ENCODE results near the gene ANXA11. TPM values are rescaled to one million over a fixed set of nuclear protein-coding genes. Genes with fewer than 3 reads are reported as not detected.
A peak's percentile ranks its signal among the peaks of the same experiment; 100 is the strongest.
"Not testable (repeated sequence)": the region's sequence is repeated elsewhere in the genome, so short reads cannot be mapped to it uniquely, and the experiment has no call there.

The ANXA11 gene
- total RNA-seq, 1 donor from 2014 or later = 261 TPM

- ATAC-seq = peak; percentile 82
Observed at GRCh38 chr10:80165173-80165572, 40.2 kb downstream of the ANXA11 start.

- ATAC-seq = peak; percentile 75
Observed at GRCh38 chr10:80164596-80164995, 40.7 kb downstream of the ANXA11 start.

DNA sequence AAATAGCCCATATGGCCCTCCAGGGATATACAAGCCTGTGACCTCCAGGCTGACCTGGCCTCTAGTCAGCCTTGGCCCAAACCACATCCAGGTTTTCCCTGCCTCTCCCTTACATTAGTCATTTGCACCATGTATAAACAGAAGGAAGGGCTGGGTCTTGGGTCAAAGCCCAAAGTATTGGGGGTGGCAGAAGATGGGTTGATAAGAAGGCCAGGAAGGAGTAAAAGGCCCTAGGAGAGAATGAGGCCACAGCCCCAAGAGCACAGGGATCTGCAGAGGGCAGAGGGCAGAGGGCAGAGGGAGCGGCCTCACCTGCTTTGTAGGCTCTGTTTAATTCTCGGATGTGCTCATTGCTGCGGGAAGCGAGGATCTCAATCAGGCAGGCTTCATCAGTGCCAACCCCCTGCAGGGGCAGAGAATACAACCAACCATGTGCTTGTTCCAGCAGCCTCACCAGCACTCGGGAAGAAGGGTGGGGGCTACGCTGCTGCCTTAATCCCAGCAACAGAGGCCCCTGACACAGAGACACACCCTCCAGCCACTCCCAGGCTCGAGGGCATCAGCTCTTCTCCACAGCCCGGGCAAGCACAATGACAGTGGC, 41.5 kb downstream of the ANXA11 start:
- ATAC-seq = peak; percentile 60

- ATAC-seq = no peak
Observed at GRCh38 chr10:80161321-80162083, 43.8 kb downstream of the ANXA11 start.

GRCh38 chr10:80160361-80161320, 44.7 kb downstream of the ANXA11 start:
- ATAC-seq = no peak

DNA sequence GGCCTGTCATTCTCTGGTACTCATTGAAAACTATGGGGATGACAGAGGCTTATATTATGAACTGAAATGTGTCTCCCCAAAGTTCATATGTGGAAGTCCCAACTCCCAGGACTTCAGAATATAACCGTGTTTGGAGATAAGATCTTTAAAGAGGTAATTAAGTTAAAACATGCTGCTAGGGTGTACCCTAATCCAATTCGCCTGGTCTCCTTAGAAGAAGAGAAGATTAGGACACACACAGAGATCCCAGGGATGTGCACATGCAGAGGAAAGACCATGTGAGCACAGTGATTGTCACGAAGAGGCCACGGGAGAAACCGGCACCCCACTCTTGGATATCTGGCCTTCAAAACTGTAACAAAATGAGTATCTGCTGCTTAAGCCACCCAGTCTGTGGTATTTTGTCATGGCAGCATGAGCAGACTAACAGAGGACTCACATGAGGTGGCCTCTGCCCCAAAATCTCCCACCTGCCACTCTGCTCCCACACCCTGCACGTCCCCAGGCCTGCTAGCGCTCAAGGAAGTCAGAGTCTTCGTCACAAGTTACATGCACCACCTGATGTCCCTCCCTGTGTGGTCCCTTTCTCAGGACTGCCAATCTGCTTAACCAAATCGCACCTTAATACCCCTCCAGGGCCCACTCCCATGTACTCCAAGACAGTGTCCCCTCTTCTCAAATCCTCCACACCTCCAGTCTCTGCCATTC, 46.0 kb downstream of the ANXA11 start:
- no peak for ATAC-seq

DNA sequence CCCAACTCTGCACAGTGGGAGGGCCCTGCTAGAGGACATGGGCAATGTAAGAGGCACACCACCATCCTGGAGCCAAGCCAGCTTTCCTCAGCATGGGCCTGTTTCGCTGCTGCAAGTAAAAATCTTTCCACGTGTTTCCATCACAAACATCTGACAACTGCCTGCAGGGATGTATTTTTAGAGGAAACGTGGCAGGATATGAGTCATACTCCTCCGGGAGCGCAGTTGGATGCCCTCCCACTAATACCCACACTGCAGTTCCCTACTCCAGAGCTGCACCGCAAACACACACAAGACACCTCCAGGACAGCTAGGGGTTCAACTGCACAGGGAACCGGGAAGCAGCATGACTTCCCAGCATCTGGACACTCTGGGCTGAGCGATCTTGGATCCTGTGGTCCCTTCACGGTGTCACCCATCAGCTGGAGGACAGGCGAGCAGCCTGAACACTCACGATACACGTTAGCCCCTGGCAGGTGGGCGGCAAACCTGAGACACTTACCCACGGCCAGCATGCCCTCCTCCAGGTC, 46.7 kb downstream of the ANXA11 start:
- peak; percentile 78 for ATAC-seq

DNA sequence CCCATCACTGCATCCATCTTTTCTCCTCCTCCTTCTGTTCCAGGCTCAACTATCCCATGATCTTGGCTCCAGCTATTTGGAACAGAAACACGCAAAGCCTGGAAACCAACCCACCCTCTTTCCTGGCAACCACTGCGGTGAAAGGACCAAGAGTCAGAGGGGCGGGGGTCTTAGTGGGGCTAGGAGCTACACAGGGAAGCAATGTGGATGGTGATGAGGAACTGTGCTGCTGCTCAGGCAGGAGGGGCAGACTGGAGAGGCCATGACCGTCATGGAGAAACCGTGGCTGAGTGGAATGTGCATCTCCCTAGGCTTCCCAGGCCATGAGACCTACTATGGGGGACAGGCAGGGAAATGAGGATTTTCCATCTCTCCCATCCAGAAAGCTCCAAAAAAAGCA, 47.2 kb downstream of the ANXA11 start:
- no peak for ATAC-seq

DNA sequence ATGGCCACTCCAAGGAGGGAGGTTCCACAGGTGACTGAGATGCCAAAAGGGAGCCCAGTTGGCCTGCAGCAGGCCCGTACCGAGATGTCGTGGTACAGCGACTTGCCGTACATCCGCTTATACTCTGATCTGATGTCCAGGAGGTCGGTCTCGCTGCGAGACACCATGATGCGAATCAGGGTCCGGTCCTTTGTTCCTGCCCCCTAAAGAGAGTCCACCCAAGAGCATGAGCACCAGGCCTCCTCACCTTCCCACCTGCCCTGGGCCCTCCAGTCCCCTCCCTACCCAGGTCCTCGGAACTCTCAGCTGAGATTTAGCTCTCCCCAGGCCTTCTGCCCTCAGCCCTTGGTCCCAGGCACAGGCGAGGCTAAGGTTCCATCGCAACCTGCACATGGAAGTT, 47.8 kb downstream of the ANXA11 start:
- no peak for ATAC-seq

GRCh38 chr10:80156216-80156615, 49.1 kb downstream of the ANXA11 start:
- ATAC-seq = no peak

DNA sequence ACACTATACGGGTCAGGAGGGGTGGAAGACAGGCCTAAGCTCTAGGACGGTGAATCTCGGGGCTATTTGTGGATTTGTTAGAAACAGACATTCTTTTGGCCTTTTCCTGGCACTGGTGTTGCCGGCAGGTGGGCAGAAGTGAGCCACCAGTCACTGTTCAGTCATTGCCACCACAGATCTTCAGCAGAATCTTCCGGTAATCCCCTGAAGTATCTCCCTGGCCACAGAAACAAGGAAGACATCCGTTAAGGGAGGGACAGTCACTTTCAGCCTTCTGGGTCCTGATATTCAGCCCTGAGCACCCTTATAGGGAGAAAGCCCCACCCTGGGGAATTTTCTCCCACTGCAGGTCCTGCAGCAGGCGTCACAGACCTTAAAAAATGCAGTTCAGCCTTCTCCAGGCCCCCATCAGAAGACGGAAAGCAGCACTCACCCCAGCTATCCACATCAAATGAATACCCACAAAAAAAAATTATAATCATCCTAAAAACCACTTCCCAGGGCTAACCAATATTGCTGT, 49.6 kb downstream of the ANXA11 start:
- ATAC-seq = no peak

DNA sequence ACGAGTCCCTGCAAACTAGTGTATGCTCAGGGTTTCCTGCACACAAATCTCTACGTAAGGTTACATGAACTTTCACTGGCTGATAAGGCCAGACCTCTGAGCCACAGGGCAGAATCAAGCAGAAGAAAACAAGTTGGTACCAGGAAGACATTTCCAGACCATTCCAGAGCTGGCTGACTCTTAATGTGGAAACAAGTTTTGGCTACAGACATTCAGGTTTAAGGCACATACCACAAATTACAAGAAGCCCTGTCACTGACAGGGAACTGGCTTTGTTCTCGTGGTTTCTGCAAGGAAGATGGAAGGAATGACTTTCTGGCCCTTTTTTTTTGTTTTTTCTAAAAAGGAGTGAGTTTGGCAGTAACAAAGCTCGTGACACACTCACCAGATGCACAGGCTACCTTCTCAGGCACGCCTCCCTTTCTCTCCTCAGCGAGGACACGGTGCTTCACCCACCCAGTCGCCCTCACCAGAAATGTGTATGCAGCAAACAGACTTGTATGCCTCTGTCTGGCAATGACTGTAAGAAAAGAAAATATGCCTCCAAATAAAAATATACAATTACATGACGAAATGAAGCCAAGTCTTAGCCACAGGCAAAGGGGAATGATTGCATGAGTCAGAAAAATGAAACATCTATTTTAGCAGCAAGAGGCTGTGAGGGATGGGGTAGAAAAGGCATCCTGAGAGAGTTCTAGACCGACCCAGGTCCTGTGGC, 50.2 kb downstream of the ANXA11 start:
- peak; percentile 45 for ATAC-seq

DNA sequence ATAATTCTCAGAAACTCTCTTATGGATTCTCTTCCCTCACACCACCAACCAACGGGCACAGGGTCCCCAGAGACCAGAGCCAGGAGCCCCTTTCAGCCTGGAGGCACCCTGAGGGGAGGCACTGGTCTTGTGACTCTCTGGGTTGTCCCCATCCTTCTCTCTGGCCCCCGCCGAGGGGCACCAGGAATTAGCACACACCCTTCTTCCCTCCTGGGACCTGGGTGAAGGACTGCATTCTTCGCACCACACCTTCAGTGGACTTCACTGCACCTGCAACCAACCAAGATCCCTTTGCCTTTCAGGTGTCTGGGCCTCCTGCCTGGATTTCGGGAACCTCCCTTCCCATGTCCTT, 50.7 kb downstream of the ANXA11 start:
- no peak for ATAC-seq

GRCh38 chr10:80153460-80153859, 51.9 kb downstream of the ANXA11 start:
- ATAC-seq = no peak

GRCh38 chr10:80152820-80153219, 52.5 kb downstream of the ANXA11 start:
- peak; percentile 2 for ATAC-seq

GRCh38 chr10:80150172-80150571, 55.2 kb downstream of the ANXA11 start:
- no peak for ATAC-seq

GRCh38 chr10:80149123-80149522, 56.2 kb downstream of the ANXA11 start:
- no peak for ATAC-seq

GRCh38 chr10:80148166-80148805, 57.1 kb downstream of the ANXA11 start:
- ATAC-seq = no peak

DNA sequence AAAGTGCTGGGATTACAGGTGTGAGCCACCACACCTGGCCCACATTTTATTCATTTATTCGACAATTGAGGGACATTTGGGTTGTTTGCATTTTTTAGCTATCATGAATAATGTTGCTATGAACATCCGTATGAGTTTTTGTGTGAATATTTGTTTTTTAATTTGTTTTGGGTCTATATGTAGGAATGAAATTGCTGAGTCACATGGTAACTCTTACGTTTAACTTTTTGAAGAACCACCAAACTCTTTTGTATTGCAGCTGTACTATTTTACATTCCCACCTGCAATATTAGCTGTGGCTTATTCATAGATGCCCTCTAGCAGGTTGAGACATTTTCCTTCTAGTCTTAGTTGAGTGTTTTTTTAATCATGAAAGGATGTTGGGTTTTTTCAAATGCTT, 58.4 kb downstream of the ANXA11 start:
- no peak for ATAC-seq

DNA sequence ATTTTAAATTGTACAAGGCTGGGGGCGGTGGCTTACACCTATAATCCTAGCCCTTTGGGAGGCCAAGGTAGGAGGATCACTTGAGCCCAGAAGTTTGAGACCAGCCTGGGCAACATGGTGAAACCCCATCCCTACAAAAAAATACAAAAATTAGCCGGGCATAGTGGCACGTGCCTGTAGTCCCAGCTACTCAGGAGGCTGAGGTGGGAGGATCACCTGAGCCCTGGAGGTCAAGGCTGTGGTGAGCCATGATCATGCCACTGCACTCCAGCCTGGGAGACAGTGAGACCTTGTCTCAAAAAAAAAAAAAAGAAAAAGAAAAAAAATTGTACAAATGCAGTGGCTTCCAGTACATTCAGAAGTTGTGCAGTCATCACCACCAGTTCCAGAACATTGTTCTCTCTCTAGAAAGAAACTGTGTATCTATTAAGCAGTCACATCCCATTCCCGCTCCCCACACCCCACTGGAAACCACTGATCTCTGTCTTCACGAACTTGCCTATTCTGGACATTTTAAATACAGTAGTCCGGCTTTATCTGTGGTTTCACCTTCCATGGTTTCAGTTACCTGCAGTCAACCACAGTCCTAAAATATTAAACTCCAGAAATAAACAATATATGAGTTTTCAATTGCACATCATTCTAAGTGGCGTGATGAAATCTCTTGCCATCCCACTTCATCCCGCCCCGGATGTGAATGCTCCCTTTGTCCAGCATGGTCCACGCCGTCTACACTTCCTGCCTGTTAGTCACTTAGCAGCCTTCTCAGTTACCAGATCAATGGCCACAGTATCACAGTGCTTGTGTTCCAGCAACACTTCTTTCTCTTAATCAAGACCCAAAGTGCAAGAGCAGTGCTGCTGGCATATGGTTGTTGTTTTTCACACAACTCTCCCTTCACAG, 59.7 kb downstream of the ANXA11 start:
- not testable (repeated sequence) for ATAC-seq

Measured in esophagus mucosa (tissue), 1 donor.